ENCODE data around the gene FBXO4. TPM values are rescaled to one million over a fixed set of nuclear protein-coding genes. Genes with fewer than 3 reads are reported as not detected.

Gene FBXO4
- total RNA-seq, 1 donor, result 11.2 TPM

DNA sequence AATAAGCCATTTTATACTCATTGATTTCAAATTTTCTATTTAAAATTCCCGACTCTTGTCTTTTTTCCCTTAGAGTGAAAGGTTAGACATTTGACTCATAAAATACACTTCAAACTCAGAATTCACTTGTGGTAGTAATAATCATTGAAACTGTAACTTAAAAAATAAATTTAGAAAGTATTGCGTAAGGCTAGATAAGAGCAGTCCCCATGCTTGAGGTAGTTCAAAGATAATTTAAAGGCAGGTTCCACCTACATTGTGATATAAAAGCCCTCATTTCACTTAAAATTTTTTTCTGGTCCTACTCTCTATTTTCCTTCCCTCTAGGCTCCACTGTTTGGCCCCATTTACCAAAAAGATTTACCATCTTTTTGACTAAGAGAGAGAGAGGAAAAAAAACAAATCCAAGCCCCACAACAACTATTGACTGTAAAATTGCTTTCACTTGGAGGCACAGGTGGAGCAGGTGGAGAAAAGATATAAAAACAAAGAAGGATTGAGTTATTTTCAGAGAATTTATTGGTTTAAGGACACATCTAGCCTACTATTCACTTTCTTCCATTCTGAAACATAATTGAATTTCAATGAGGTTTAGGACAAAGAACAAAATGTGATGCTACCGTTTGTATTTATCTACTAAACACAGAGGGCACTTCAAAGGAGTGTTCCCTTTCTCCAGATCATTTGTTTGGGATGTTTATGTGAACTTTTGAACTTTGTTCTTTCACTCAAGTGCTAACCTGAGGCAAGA lies 61.0 kb downstream of the FBXO4 start:
- TF ChIP-seq, protein P1, sequence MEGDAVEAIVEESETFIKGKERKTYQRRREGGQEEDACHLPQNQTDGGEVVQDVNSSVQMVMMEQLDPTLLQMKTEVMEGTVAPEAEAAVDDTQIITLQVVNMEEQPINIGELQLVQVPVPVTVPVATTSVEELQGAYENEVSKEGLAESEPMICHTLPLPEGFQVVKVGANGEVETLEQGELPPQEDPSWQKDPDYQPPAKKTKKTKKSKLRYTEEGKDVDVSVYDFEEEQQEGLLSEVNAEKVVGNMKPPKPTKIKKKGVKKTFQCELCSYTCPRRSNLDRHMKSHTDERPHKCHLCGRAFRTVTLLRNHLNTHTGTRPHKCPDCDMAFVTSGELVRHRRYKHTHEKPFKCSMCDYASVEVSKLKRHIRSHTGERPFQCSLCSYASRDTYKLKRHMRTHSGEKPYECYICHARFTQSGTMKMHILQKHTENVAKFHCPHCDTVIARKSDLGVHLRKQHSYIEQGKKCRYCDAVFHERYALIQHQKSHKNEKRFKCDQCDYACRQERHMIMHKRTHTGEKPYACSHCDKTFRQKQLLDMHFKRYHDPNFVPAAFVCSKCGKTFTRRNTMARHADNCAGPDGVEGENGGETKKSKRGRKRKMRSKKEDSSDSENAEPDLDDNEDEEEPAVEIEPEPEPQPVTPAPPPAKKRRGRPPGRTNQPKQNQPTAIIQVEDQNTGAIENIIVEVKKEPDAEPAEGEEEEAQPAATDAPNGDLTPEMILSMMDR (IDR thresholded peaks at IDR 0.05; ENCODE audit: insufficient read depth, low read depth, low read length), result no peak

More for the DNA sequence above, 61.0 kb downstream of the FBXO4 start:
- no peak for DNase-seq (ENCODE audit: low read depth)
- H3K4me3 ChIP-seq (ENCODE audit: low read depth, low read length), result no peak overlapping the region

Small RNAs within 50 kb of the gene (small RNA-seq; reads per million reads assigned to genes)
- gene RF00019, result not detected

Other genes starting within 250 kb of the FBXO4 start
- gene OXCT1, start 54.9 kb upstream of the FBXO4 start, total RNA-seq, result 19.6 and 23.3 TPM in 2 replicates
- 18.4 and 27.6 TPM in 2 replicates for gene RIMOC1, start 20.9 kb upstream of the FBXO4 start, total RNA-seq